Trophoblast cell (in vitro differentiated cells and primary cell): ENCODE results near the gene RTN4.

Experiments
- DNase-seq, 2 donors: peaks; one replicate each; pipeline ENCODE4 v3.0.0-alpha.2; 2016
- H2AFZ ChIP-seq: 2 replicates; pipeline ENCODE4 v1.6.1; 2013; ENCODE audit warnings: low read length, moderate library complexity, mild to moderate bottlenecking; ENCODE audit not compliant: insufficient read depth, poor library complexity
- H2AK5ac ChIP-seq: 2 replicates; pipeline ENCODE4 v1.6.1; 2013; ENCODE audit warnings: mild to moderate bottlenecking, low read length
- H2BK120ac ChIP-seq: 2 replicates; pipeline ENCODE4 v1.6.1; 2013; ENCODE audit warnings: low read length, mild to moderate bottlenecking, moderate library complexity; ENCODE audit not compliant: insufficient read depth, poor library complexity
- H2BK12ac ChIP-seq: 2 replicates; pipeline ENCODE4 v1.6.1; 2013; ENCODE audit warnings: mild to moderate bottlenecking, low read length, moderate library complexity
- H2BK5ac ChIP-seq: 2 replicates; pipeline ENCODE4 v1.6.1; 2013; ENCODE audit warnings: low read length, low read depth, moderate library complexity, mild to moderate bottlenecking; ENCODE audit not compliant: poor library complexity
- H3K14ac ChIP-seq: 2 replicates; pipeline ENCODE4 v1.6.1; 2013; ENCODE audit warnings: mild to moderate bottlenecking, low read length
- H3K18ac ChIP-seq: 2 replicates; pipeline ENCODE4 v1.6.1; 2013; ENCODE audit warnings: mild to moderate bottlenecking, low read length
- H3K23ac ChIP-seq: 2 replicates; pipeline ENCODE4 v1.6.1; 2013; ENCODE audit warnings: low read length
- H3K27ac ChIP-seq: 2 replicates; pipeline ENCODE4 v1.5.1; 2013; ENCODE audit warnings: low read depth, mild to moderate bottlenecking, inconsistent platforms, low read length, moderate library complexity
- H3K27me3 ChIP-seq: 2 replicates; pipeline ENCODE4 v1.6.1; 2013; ENCODE audit warnings: inconsistent platforms, mild to moderate bottlenecking, low read length, moderate library complexity; ENCODE audit not compliant: insufficient read depth
- H3K36me3 ChIP-seq, 2 experiments: 1 replicate in 1 of 2; 2 replicates in 1 of 2; pipeline ENCODE4 v1.6.1; 2013; ENCODE audit warnings: low read length in 2 of 2, mild to moderate bottlenecking in 2 of 2, moderate library complexity in 1 of 2; ENCODE audit not compliant: insufficient read depth in 2 of 2, control insufficient read depth in 1 of 2
- H3K4ac ChIP-seq: 2 replicates; pipeline ENCODE4 v1.6.1; 2013; ENCODE audit warnings: low read depth, mild to moderate bottlenecking, low read length, moderate library complexity
- H3K4me1 ChIP-seq, 2 experiments: 1 replicate in 1 of 2; 2 replicates in 1 of 2; pipeline ENCODE4 v1.6.1; 2013; ENCODE audit warnings: low read length in 2 of 2, mild to moderate bottlenecking in 2 of 2, moderate library complexity in 1 of 2; ENCODE audit not compliant: insufficient read depth in 2 of 2, control insufficient read depth in 1 of 2
- H3K4me2 ChIP-seq: 2 replicates; pipeline ENCODE4 v1.6.1; 2013; ENCODE audit warnings: inconsistent platforms, mild to moderate bottlenecking, low read length, moderate library complexity
- H3K4me3 ChIP-seq: 2 replicates; pipeline ENCODE4 v1.5.1; 2013; ENCODE audit warnings: mild to moderate bottlenecking, low read depth, low read length, inconsistent platforms
- H3K79me1 ChIP-seq: one replicate; pipeline ENCODE4 v1.6.1; 2013; ENCODE audit warnings: low read length
- H3K79me2 ChIP-seq: 2 replicates; pipeline ENCODE4 v1.6.1; 2013; ENCODE audit warnings: low read length, mild to moderate bottlenecking; ENCODE audit not compliant: control insufficient read depth, insufficient read depth, poor library complexity
- H3K9ac ChIP-seq: 2 replicates; pipeline ENCODE4 v1.6.1; 2013; ENCODE audit warnings: mild to moderate bottlenecking, low read length
- H3K9me3 ChIP-seq: 2 replicates; pipeline ENCODE4 v1.6.1; 2013; ENCODE audit warnings: low read depth, mild to moderate bottlenecking, control low read depth, inconsistent platforms, low read length; ENCODE audit not compliant: insufficient read depth
- H4K12ac ChIP-seq: 2 replicates; pipeline ENCODE4 v1.6.1; 2013; ENCODE audit warnings: low read depth, mild to moderate bottlenecking, low read length, moderate library complexity
- H4K8ac ChIP-seq: 2 replicates; pipeline ENCODE4 v1.6.1; 2013; ENCODE audit warnings: low read depth, mild to moderate bottlenecking, low read length, moderate library complexity
- H4K91ac ChIP-seq: one replicate; pipeline ENCODE4 v1.6.1; 2013; ENCODE audit warnings: low read depth, mild to moderate bottlenecking, low read length, moderate library complexity
- WGBS: extraction: QIAGEN DNeasy Blood & Tissue Kit; methylation state at CpG from one replicate; pipeline ENCODE4 v1.1.7; 2013; ENCODE audit warnings: missing lambda C conversion rate; ENCODE audit not compliant: insufficient read length, insufficient coverage; ENCODE audit errors: extremely low coverage; 5-methylcytosine and 5-hydroxymethylcytosine counted together

The RTN4 gene

GRCh38 chr2:54967269-54967668 lies 83.0 kb downstream of the RTN4 start:
- Histone ChIP-seq H2BK120ac (no peak overlapping the region), H4K12ac (no peak overlapping the region), H3K9ac (no peak overlapping the region), H3K23ac (no peak overlapping the region), H3K79me2 (no peaks in the 10 kb centered on the region), H3K14ac (no peak overlapping the region), H3K36me3 (peaks cover 10 to 20% of the 10 kb centered on the region in 2 experiments), H4K8ac (no peak overlapping the region), H3K27me3 (no peaks in the 10 kb centered on the region), H3K27ac (no peak overlapping the region), H4K91ac (no peak overlapping the region), H3K79me1 (no peaks in the 10 kb centered on the region), H3K9me3 (no peaks in the 10 kb centered on the region), H3K4me3 (no peak overlapping the region), H2AFZ (no peak overlapping the region), H3K4ac (no peak overlapping the region), H2BK12ac (no peak overlapping the region), H3K4me1 (peaks cover 0 to 9% of the 10 kb centered on the region in 2 experiments), H2BK5ac (no peak overlapping the region), H3K4me2 (no peak overlapping the region), H3K18ac (no peak overlapping the region), H2AK5ac (no peak overlapping the region)
- no CpG with 5 or more reads among the region's 4 CpGs for WGBS
- no peak for DNase-seq

GRCh38 chr2:54966837-54967236 lies 83.4 kb downstream of the RTN4 start:
- H3K79me1 ChIP-seq, result no peaks in the 10 kb centered on the region
- no peak overlapping the region for H4K8ac ChIP-seq
- H4K91ac ChIP-seq, result no peak overlapping the region
- no peak for DNase-seq
- H3K79me2 ChIP-seq, result no peaks in the 10 kb centered on the region
- no peak overlapping the region for H4K12ac ChIP-seq
- no peak overlapping the region for H3K4me2 ChIP-seq
- no peak overlapping the region for H2AFZ ChIP-seq
- no peaks in the 10 kb centered on the region for H3K27me3 ChIP-seq
- H3K14ac ChIP-seq, result no peak overlapping the region
- H3K9me3 ChIP-seq, result no peaks in the 10 kb centered on the region
- H2BK5ac ChIP-seq, result no peak overlapping the region
- H3K36me3 ChIP-seq, result peaks cover 10 to 20% of the 10 kb centered on the region in 2 experiments
- H2BK120ac ChIP-seq, result no peak overlapping the region
- no peak overlapping the region for H2BK12ac ChIP-seq
- no peak overlapping the region for H3K9ac ChIP-seq
- H3K27ac ChIP-seq, result no peak overlapping the region
- H3K23ac ChIP-seq, result no peak overlapping the region
- H3K4ac ChIP-seq, result no peak overlapping the region
- no peak overlapping the region for H3K4me3 ChIP-seq
- H2AK5ac ChIP-seq, result no peak overlapping the region
- H3K4me1 ChIP-seq, result peaks cover 0 to 9% of the 10 kb centered on the region in 2 experiments
- WGBS, result no CpG with 5 or more reads among the region's 3 CpGs
- H3K18ac ChIP-seq, result no peak overlapping the region

GRCh38 chr2:54966165-54966832 lies 84.0 kb downstream of the RTN4 start:
- H3K79me1 ChIP-seq, result no peaks in the 10 kb centered on the region
- no peak overlapping the region for H3K4me3 ChIP-seq
- H3K79me2 ChIP-seq, result no peaks in the 10 kb centered on the region
- H3K27me3 ChIP-seq, result no peaks in the 10 kb centered on the region
- H3K18ac ChIP-seq, result no peak overlapping the region
- H4K12ac ChIP-seq, result no peak overlapping the region
- no peak overlapping the region for H3K23ac ChIP-seq
- DNase-seq, result peak; percentile 67 to 74
- no peak overlapping the region for H2AK5ac ChIP-seq
- H4K8ac ChIP-seq, result no peak overlapping the region
- peaks cover 0 to 9% of the 10 kb centered on the region in 2 experiments for H3K4me1 ChIP-seq
- no peak overlapping the region for H2AFZ ChIP-seq
- no peak overlapping the region for H2BK12ac ChIP-seq
- H3K9ac ChIP-seq, result no peak overlapping the region
- no peak overlapping the region for H4K91ac ChIP-seq
- H3K14ac ChIP-seq, result no peak overlapping the region
- no peak overlapping the region for H2BK120ac ChIP-seq
- H3K36me3 ChIP-seq, result peaks cover 10 to 20% of the 10 kb centered on the region in 2 experiments
- no peaks in the 10 kb centered on the region for H3K9me3 ChIP-seq
- WGBS, result no CpG with 5 or more reads among the region's 8 CpGs
- H3K27ac ChIP-seq, result no peak overlapping the region
- H3K4me2 ChIP-seq, result no peak overlapping the region
- no peak overlapping the region for H3K4ac ChIP-seq
- no peak overlapping the region for H2BK5ac ChIP-seq

- H3K18ac ChIP-seq, result no peak overlapping the region
- H4K12ac ChIP-seq, result no peak overlapping the region
- peaks cover 9 to 18% of the 10 kb centered on the region in 2 experiments for H3K36me3 ChIP-seq
- no peak overlapping the region for H3K9ac ChIP-seq
- H2AK5ac ChIP-seq, result no peak overlapping the region
- no peaks in the 10 kb centered on the region for H3K9me3 ChIP-seq
- no peak overlapping the region for H2BK120ac ChIP-seq
- H3K27me3 ChIP-seq, result no peaks in the 10 kb centered on the region
- H3K4me1 ChIP-seq, result peaks cover 0 to 9% of the 10 kb centered on the region in 2 experiments
- no peak overlapping the region for H3K14ac ChIP-seq
- H3K4me2 ChIP-seq, result no peak overlapping the region
- H2AFZ ChIP-seq, result no peak overlapping the region
- WGBS, result no CpG with 5 or more reads among the region's 6 CpGs
- no peak for DNase-seq
- no peak overlapping the region for H4K91ac ChIP-seq
- H3K4ac ChIP-seq, result no peak overlapping the region
- H2BK5ac ChIP-seq, result no peak overlapping the region
- H2BK12ac ChIP-seq, result no peak overlapping the region
- H3K23ac ChIP-seq, result no peak overlapping the region
- H3K79me2 ChIP-seq, result no peaks in the 10 kb centered on the region
- H3K27ac ChIP-seq, result no peak overlapping the region
- no peak overlapping the region for H3K4me3 ChIP-seq
- no peaks in the 10 kb centered on the region for H3K79me1 ChIP-seq
- no peak overlapping the region for H4K8ac ChIP-seq
Measured at GRCh38 chr2:54965425-54965824, 84.8 kb downstream of the RTN4 start.
